Naive thymus-derived CD4-positive, alpha-beta T cell (primary cell): Measurements from ENCODE around the gene EDA. TPM values are rescaled to one million over a fixed set of nuclear protein-coding genes. Genes with fewer than 3 reads are reported as not detected.

Experiments used
- ATAC-seq: fragments of 150-1000 bp; cut with Tn5 transposase; 2 replicates; pipeline ENCODE4 v1.10.0; 2021; ENCODE audit warnings: mild to moderate bottlenecking, moderate library complexity
- CTCF ChIA-PET: fragments of 350-600 bp; sonication (Branson Sonifier 250); formaldehyde crosslinking; loops from one replicate; lab custom pipeline; 2021; ENCODE audit warnings: antibody characterized with exemption; lab: Charles Lee
- POLR2A ChIA-PET: fragments of 350-600 bp; sonication (Branson Sonifier 250); formaldehyde crosslinking; loops from one replicate; lab custom pipeline; 2021; ENCODE audit warnings: antibody characterized with exemption, inconsistent platforms; lab: Charles Lee
- DNase-seq, 9 donors: peaks; one replicate each; pipeline versions ENCODE4 v3.0.0 to v3.0.0-alpha.2; 2020 to 2022; ENCODE audit warnings: mixed read lengths in 1 of 9
- H3K27ac ChIP-seq: one replicate; pipeline ENCODE4 v1.7.0; 2013; ENCODE audit warnings: mild to moderate bottlenecking, low read depth, low read length, moderate library complexity
- H3K27me3 ChIP-seq, 2 donors: one replicate each; pipeline ENCODE4 v1.7.0; 2013; ENCODE audit warnings: low read length in 2 of 2, mild to moderate bottlenecking in 2 of 2, moderate library complexity in 2 of 2; ENCODE audit not compliant: control insufficient read depth in 2 of 2, insufficient read depth in 2 of 2
- H3K36me3 ChIP-seq, 3 experiments: 1 replicate in 2 of 3; 2 replicates in 1 of 3; pipeline ENCODE4 v1.7.0; 2013; ENCODE audit warnings: low read length in 3 of 3, mild to moderate bottlenecking in 3 of 3, moderate library complexity in 1 of 3; ENCODE audit not compliant: insufficient read depth in 3 of 3, control insufficient read depth in 2 of 3
- H3K4me1 ChIP-seq, 2 donors: one replicate each; pipeline ENCODE4 v1.7.0; 2013; ENCODE audit warnings: low read length in 2 of 2, mild to moderate bottlenecking in 2 of 2, moderate library complexity in 1 of 2; ENCODE audit not compliant: control insufficient read depth in 2 of 2, insufficient read depth in 2 of 2
- H3K4me3 ChIP-seq: 2 replicates; pipeline ENCODE4 v1.7.0; 2013; ENCODE audit warnings: mild to moderate bottlenecking, low read length
- H3K9me3 ChIP-seq, 3 experiments: 1 replicate in 2 of 3; 2 replicates in 1 of 3; pipeline ENCODE4 v1.7.0; 2013; ENCODE audit warnings: low read length in 3 of 3; ENCODE audit not compliant: control insufficient read depth in 2 of 3
- H3K27ac Mint-ChIP-seq, 9 donors: one replicate each; pipeline ENCODE4 v1.8.0; 2020 to 2022; ENCODE audit warnings: mixed read lengths in 9 of 9, mild to moderate bottlenecking in 8 of 9, moderate library complexity in 5 of 9, inconsistent platforms in 2 of 9
- H3K27me3 Mint-ChIP-seq, 5 donors: one replicate each; pipeline ENCODE4 v1.8.0; 2021 to 2022; ENCODE audit warnings: mixed read lengths in 5 of 5, mild to moderate bottlenecking in 1 of 5
- H3K36me3 Mint-ChIP-seq, 5 donors: one replicate each; pipeline ENCODE4 v1.8.0; 2020 to 2022; ENCODE audit warnings: mixed read lengths in 5 of 5, mild to moderate bottlenecking in 3 of 5, inconsistent platforms in 1 of 5
- H3K4me1 Mint-ChIP-seq, 7 donors: one replicate each; pipeline ENCODE4 v1.8.0; 2020 to 2022; ENCODE audit warnings: mixed read lengths in 7 of 7, mild to moderate bottlenecking in 3 of 7, inconsistent platforms in 1 of 7
- H3K4me3 Mint-ChIP-seq, 10 donors: one replicate each; pipeline ENCODE4 v1.8.0; 2020 to 2022; ENCODE audit warnings: mild to moderate bottlenecking in 10 of 10, mixed read lengths in 10 of 10, moderate library complexity in 6 of 10, inconsistent platforms in 2 of 10
- H3K9me3 Mint-ChIP-seq, 11 donors: one replicate each; pipeline ENCODE4 v1.8.0; 2020 to 2022; ENCODE audit warnings: mixed read lengths in 11 of 11, mild to moderate bottlenecking in 4 of 11, inconsistent platforms in 1 of 11, moderate library complexity in 1 of 11
- intact Hi-C, 2 donors: fragments of 100-400 bp; cut with micrococcal nuclease; formaldehyde crosslinking; loops; one replicate each; pipeline ENCODE4 v1.15.1; 2023
- polyA plus RNA-seq, 2 donors: library from polyadenylated mRNA; unstranded; fragments of 300-500 nt; fragmentation: Illumina TruSeq; gene quantifications; one replicate each; pipeline ENCODE4 v1.2.3, GENCODE V29; 2021
- total RNA-seq, 6 experiments: library from RNA in 5 of 6; stranded (reverse) in 5 of 6; gene quantifications; 1 replicate in 5 of 6; 2 replicates in 1 of 6; pipeline ENCODE4 v1.2.3 and lab custom pipeline; 2021 to 2026

EDA gene
- total and polyA plus RNA-seq, 7 experiments from 2014 or later: 1.1 to 14.3 (median 2.7) TPM

GRCh38 chrX:69959712-69960111 is 343.8 kb downstream of the EDA start:
- DNase-seq (no peak), ATAC-seq (no peak)
- no peaks in the 10 kb centered on the region for H3K4me1 ChIP-seq
- no peaks in the 10 kb centered on the region for H3K36me3 Mint-ChIP-seq
- H3K27me3 Mint-ChIP-seq: no peaks in the 10 kb centered on the region
- no peaks in the 10 kb centered on the region for H3K36me3 ChIP-seq
- no peak overlapping the region for H3K4me3 Mint-ChIP-seq
- no peaks in the 10 kb centered on the region for H3K27me3 ChIP-seq
- peaks cover 0 to 2% (median 0%) of the 10 kb centered on the region in 11 donors for H3K9me3 Mint-ChIP-seq
- no peak overlapping the region for H3K4me3 ChIP-seq
- H3K9me3 ChIP-seq: no peaks in the 10 kb centered on the region
- peaks cover 0 to 3% (median 0%) of the 10 kb centered on the region in 7 donors for H3K4me1 Mint-ChIP-seq
- no peak overlapping the region for H3K27ac ChIP-seq
- CTCF ChIA-PET: no interaction called here
- no peak overlapping the region for H3K27ac Mint-ChIP-seq
- intact Hi-C loops: no loop called here
- POLR2A ChIA-PET: no interaction called here

- CTCF ChIA-PET: no interaction called here
- Histone ChIP-seq H3K9me3 (no peaks in the 10 kb centered on the region), H3K4me3 (no peak overlapping the region), H3K27me3 (no peaks in the 10 kb centered on the region), H3K27ac (no peak overlapping the region), H3K36me3 (no peaks in the 10 kb centered on the region), H3K4me1 (no peaks in the 10 kb centered on the region)
- POLR2A ChIA-PET: no interaction called here
- no peak overlapping the region for H3K4me3 Mint-ChIP-seq
- no peak for ATAC-seq
- H3K4me1 Mint-ChIP-seq: no peaks in the 10 kb centered on the region
- no peaks in the 10 kb centered on the region for H3K9me3 Mint-ChIP-seq
- no peaks in the 10 kb centered on the region for H3K27me3 Mint-ChIP-seq
- H3K36me3 Mint-ChIP-seq: no peaks in the 10 kb centered on the region
- intact Hi-C loops: no loop called here
- no peak for DNase-seq
- H3K27ac Mint-ChIP-seq: no peak overlapping the region
These were observed 345.6 kb downstream of the EDA start for GRCh38 chrX:69961365-69962072.

- H3K36me3 Mint-ChIP-seq: no peaks in the 10 kb centered on the region
- intact Hi-C loops: no loop called here
- Histone ChIP-seq H3K27ac (no peak overlapping the region), H3K27me3 (no peaks in the 10 kb centered on the region), H3K4me3 (no peak overlapping the region), H3K9me3 (no peaks in the 10 kb centered on the region), H3K36me3 (no peaks in the 10 kb centered on the region), H3K4me1 (no peaks in the 10 kb centered on the region)
- CTCF ChIA-PET: no interaction called here
- H3K4me1 Mint-ChIP-seq: peaks cover 0 to 6% (median 0%) of the 10 kb centered on the region in 7 donors
- ATAC-seq: no peak
- DNase-seq: no peak
- no peak overlapping the region for H3K27ac Mint-ChIP-seq
- peaks cover 0 to 3% (median 0%) of the 10 kb centered on the region in 11 donors for H3K9me3 Mint-ChIP-seq
- H3K27me3 Mint-ChIP-seq: no peaks in the 10 kb centered on the region
- POLR2A ChIA-PET: no interaction called here
- no peak overlapping the region for H3K4me3 Mint-ChIP-seq
These were observed 353.0 kb downstream of the EDA start for GRCh38 chrX:69968950-69969349.

- Histone ChIP-seq H3K9me3 (no peaks in the 10 kb centered on the region), H3K4me1 (no peaks in the 10 kb centered on the region), H3K36me3 (no peaks in the 10 kb centered on the region), H3K4me3 (no peak overlapping the region), H3K27me3 (no peaks in the 10 kb centered on the region), H3K27ac (no peak overlapping the region)
- intact Hi-C loops: no loop called here
- Mint-ChIP-seq H3K4me3 (no peak overlapping the region), H3K27me3 (no peaks in the 10 kb centered on the region), H3K4me1 (peaks cover 0 to 6% (median 0%) of the 10 kb centered on the region in 7 donors), H3K27ac (no peak overlapping the region), H3K9me3 (peaks cover 0 to 3% (median 0%) of the 10 kb centered on the region in 11 donors), H3K36me3 (no peaks in the 10 kb centered on the region)
- ChIA-PET CTCF (no interaction called here), POLR2A (no interaction called here)
- ATAC-seq: no peak
- DNase-seq: no peak
These were observed 353.5 kb downstream of the EDA start for GRCh38 chrX:69969460-69969859.

- H3K27ac Mint-ChIP-seq: no peak overlapping the region
- Histone ChIP-seq H3K9me3 (no peaks in the 10 kb centered on the region), H3K27ac (no peak overlapping the region), H3K4me3 (no peak overlapping the region), H3K36me3 (no peaks in the 10 kb centered on the region), H3K4me1 (no peaks in the 10 kb centered on the region), H3K27me3 (no peaks in the 10 kb centered on the region)
- no peaks in the 10 kb centered on the region for H3K36me3 Mint-ChIP-seq
- CTCF ChIA-PET: no interaction called here
- no peak for DNase-seq
- H3K9me3 Mint-ChIP-seq: peaks cover 0 to 9% (median 0%) of the 10 kb centered on the region in 11 donors
- H3K4me1 Mint-ChIP-seq: peaks cover 0 to 5% (median 0%) of the 10 kb centered on the region in 7 donors
- intact Hi-C loops: no loop called here
- POLR2A ChIA-PET: no interaction called here
- no peak for ATAC-seq
- H3K4me3 Mint-ChIP-seq: no peak overlapping the region
- no peaks in the 10 kb centered on the region for H3K27me3 Mint-ChIP-seq
These were observed 371.8 kb downstream of the EDA start for GRCh38 chrX:69987691-69988090.

- H3K4me3 Mint-ChIP-seq: no peak overlapping the region
- ATAC-seq (no peak), DNase-seq (no peak)
- intact Hi-C loops: no loop called here
- CTCF ChIA-PET: no interaction called here
- no peaks in the 10 kb centered on the region for H3K27me3 Mint-ChIP-seq
- Histone ChIP-seq H3K9me3 (no peaks in the 10 kb centered on the region), H3K27me3 (no peaks in the 10 kb centered on the region), H3K36me3 (no peaks in the 10 kb centered on the region), H3K4me1 (no peaks in the 10 kb centered on the region), H3K4me3 (no peak overlapping the region), H3K27ac (no peak overlapping the region)
- no peaks in the 10 kb centered on the region for H3K36me3 Mint-ChIP-seq
- H3K4me1 Mint-ChIP-seq: peaks cover 0 to 5% (median 0%) of the 10 kb centered on the region in 7 donors
- H3K27ac Mint-ChIP-seq: no peak overlapping the region
- POLR2A ChIA-PET: no interaction called here
- H3K9me3 Mint-ChIP-seq: peaks cover 0 to 9% (median 0%) of the 10 kb centered on the region in 11 donors
These were observed 373.1 kb downstream of the EDA start for GRCh38 chrX:69988955-69989394.

- intact Hi-C loops: no loop called here
These were observed 375.8 kb downstream of the EDA start for GRCh38 chrX:69991685-69992084.

More at GRCh38 chrX:69991685-69992084, 375.8 kb downstream of the EDA start:
- Mint-ChIP-seq H3K4me1 (peaks cover 0 to 5% (median 0%) of the 10 kb centered on the region in 7 donors), H3K36me3 (peaks cover 0 to under 1% (median 0%) of the 10 kb centered on the region in 5 donors), H3K27me3 (no peaks in the 10 kb centered on the region), H3K27ac (no peak overlapping the region), H3K9me3 (peaks cover 0 to 9% (median 0%) of the 10 kb centered on the region in 11 donors), H3K4me3 (no peak overlapping the region)
- Histone ChIP-seq H3K27ac (no peak overlapping the region), H3K4me1 (no peaks in the 10 kb centered on the region), H3K4me3 (no peak overlapping the region), H3K9me3 (no peaks in the 10 kb centered on the region), H3K36me3 (no peaks in the 10 kb centered on the region), H3K27me3 (no peaks in the 10 kb centered on the region)
- CTCF ChIA-PET: no interaction called here
- ATAC-seq: no peak
- POLR2A ChIA-PET: no interaction called here
- no peak for DNase-seq
